Muscle layer of colon (tissue), 2 donors: ENCODE measurements around the gene KAZN.

Experiments used
- H3K27ac ChIP-seq: one replicate; pipeline ENCODE4 v1.7.0; 2013; ENCODE audit warnings: low read depth, mild to moderate bottlenecking, low read length, moderate library complexity
- H3K27me3 ChIP-seq, 2 donors: one replicate each; pipeline ENCODE4 v1.7.0; 2013; ENCODE audit warnings: low read length in 2 of 2, mild to moderate bottlenecking in 2 of 2; ENCODE audit not compliant: insufficient read depth in 2 of 2, control insufficient read depth in 1 of 2
- H3K36me3 ChIP-seq: one replicate; pipeline ENCODE4 v1.7.0; 2013; ENCODE audit warnings: mild to moderate bottlenecking, low read length; ENCODE audit not compliant: insufficient read depth
- H3K4me1 ChIP-seq: one replicate; pipeline ENCODE4 v1.7.0; 2013; ENCODE audit warnings: mild to moderate bottlenecking, low read length; ENCODE audit not compliant: insufficient read depth
- H3K4me3 ChIP-seq, 2 donors: one replicate each; pipeline ENCODE4 v1.7.0; 2013; ENCODE audit warnings: low read length in 2 of 2, low read depth in 1 of 2, mild to moderate bottlenecking in 1 of 2, moderate library complexity in 1 of 2
- H3K9ac ChIP-seq: one replicate; pipeline ENCODE4 v1.7.0; 2013; ENCODE audit warnings: low read length
- H3K9me3 ChIP-seq: one replicate; pipeline ENCODE4 v1.7.0; 2013; ENCODE audit warnings: mild to moderate bottlenecking, low read length
- donor health status: abdominal sarcoma.
- donor health status: Adenocarcinoma of cecum.

KAZN gene

GRCh38 chr1:14724678-14725077 is 126.2 kb downstream of the KAZN start:
- no peaks in the 10 kb centered on the region for H3K27me3 ChIP-seq
- H3K27ac ChIP-seq = no peak overlapping the region
- no peaks in the 10 kb centered on the region for H3K4me1 ChIP-seq
- no peaks in the 10 kb centered on the region for H3K36me3 ChIP-seq
- H3K9me3 ChIP-seq = no peaks in the 10 kb centered on the region
- no peak overlapping the region for H3K9ac ChIP-seq
- no peak overlapping the region for H3K4me3 ChIP-seq

- no peaks in the 10 kb centered on the region for H3K27me3 ChIP-seq
- no peak overlapping the region for H3K27ac ChIP-seq
- H3K4me1 ChIP-seq = no peaks in the 10 kb centered on the region
- H3K9ac ChIP-seq = no peak overlapping the region
- no peak overlapping the region for H3K4me3 ChIP-seq
- no peaks in the 10 kb centered on the region for H3K36me3 ChIP-seq
- no peaks in the 10 kb centered on the region for H3K9me3 ChIP-seq
Measured at GRCh38 chr1:14725238-14725637, 126.8 kb downstream of the KAZN start.

GRCh38 chr1:14725695-14726094 is 127.2 kb downstream of the KAZN start:
- H3K4me1 ChIP-seq = no peaks in the 10 kb centered on the region

DNA sequence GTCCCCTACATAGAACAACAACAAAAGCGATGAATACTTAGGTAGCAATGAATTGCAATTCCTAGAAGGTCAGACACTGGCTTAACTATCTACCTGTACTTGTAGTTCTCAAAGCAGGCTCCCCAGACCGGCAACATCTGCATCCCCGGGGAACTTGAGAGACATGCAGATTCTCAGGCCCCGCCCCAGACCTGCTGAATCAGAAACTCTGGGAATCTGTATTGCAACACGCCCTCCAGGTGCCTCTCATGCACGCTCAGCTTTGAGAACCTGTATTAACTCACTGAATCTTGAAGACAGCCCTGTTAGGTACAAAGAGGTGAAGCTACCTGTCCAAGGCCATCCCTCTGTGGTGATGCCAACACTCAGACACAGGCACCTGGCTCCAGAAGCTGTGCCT is 128.1 kb downstream of the KAZN start:
- no peak overlapping the region for H3K9ac ChIP-seq
- H3K27ac ChIP-seq = no peak overlapping the region
- H3K4me1 ChIP-seq = no peaks in the 10 kb centered on the region
- H3K36me3 ChIP-seq = no peaks in the 10 kb centered on the region
- H3K9me3 ChIP-seq = no peaks in the 10 kb centered on the region
- H3K27me3 ChIP-seq = no peaks in the 10 kb centered on the region
- H3K4me3 ChIP-seq = no peak overlapping the region

More at GRCh38 chr1:14725695-14726094, 127.2 kb downstream of the KAZN start:
- Histone ChIP-seq H3K9me3 (no peaks in the 10 kb centered on the region), H3K4me3 (no peak overlapping the region), H3K9ac (no peak overlapping the region), H3K36me3 (no peaks in the 10 kb centered on the region), H3K27ac (no peak overlapping the region), H3K27me3 (no peaks in the 10 kb centered on the region)

GRCh38 chr1:14728516-14728915 is 130.0 kb downstream of the KAZN start:
- no peaks in the 10 kb centered on the region for H3K27me3 ChIP-seq
- H3K36me3 ChIP-seq = no peaks in the 10 kb centered on the region
- H3K27ac ChIP-seq = no peak overlapping the region
- no peaks in the 10 kb centered on the region for H3K4me1 ChIP-seq
- H3K9ac ChIP-seq = no peak overlapping the region
- H3K9me3 ChIP-seq = no peaks in the 10 kb centered on the region
- no peak overlapping the region for H3K4me3 ChIP-seq

DNA sequence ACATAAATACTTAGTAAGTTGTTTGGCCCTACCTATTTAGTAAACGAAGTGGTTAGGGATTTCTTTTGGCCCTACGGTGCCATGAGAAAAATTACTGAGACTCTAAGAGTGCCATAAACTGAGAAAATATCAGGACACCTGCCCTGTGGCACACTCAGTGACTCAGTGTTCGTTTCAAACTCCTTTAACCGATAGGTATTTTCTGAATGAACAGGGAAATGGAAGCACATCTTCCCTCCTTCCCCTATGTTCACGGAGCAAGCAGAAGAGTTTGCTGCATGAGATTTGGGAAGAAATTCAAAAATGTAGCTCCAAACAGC is 134.2 kb downstream of the KAZN start:
- H3K9ac ChIP-seq = no peak overlapping the region
- H3K36me3 ChIP-seq = no peaks in the 10 kb centered on the region
- no peak overlapping the region for H3K4me3 ChIP-seq
- H3K27ac ChIP-seq = no peak overlapping the region
- H3K9me3 ChIP-seq = no peaks in the 10 kb centered on the region
- no peaks in the 10 kb centered on the region for H3K4me1 ChIP-seq
- no peaks in the 10 kb centered on the region for H3K27me3 ChIP-seq

DNA sequence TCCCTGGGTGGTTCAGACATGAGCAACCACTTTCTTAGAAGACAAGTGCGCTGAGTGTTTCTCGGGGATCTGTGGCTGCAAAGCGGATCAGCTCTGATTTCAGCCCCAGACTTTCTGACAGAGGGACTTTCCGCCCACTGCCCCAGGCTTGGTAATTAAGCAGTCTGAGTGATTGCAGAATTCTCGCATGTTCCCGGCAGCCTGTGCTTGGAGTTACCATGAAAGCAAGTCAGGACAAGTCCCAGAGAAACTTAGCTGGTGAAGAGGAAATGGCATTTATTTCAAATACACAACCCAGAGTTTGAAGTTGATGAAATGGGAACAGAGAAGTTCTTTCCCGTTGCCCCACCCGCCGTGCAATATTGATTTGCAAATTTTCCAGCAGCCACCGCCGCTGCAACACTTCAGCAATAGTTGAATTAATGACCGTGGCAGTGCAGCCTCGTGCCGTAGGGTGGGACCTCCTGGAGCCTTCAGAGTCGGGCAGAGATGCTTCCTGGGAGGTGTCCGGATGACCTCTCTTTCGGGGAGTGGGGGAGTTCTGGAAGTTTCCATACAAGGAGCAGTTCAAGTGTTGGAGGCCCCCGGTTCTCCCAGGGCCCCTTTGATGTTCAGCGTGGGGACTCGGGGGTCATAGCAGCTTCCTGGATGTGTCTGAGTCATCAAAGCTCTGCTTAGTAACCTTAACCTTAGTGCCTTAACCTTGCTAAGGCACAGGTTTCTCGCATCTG is 134.7 kb downstream of the KAZN start:
- H3K4me3 ChIP-seq = no peak overlapping the region
- H3K36me3 ChIP-seq = no peaks in the 10 kb centered on the region
- no peak overlapping the region for H3K9ac ChIP-seq
- no peaks in the 10 kb centered on the region for H3K4me1 ChIP-seq
- H3K27ac ChIP-seq = no peak overlapping the region
- H3K27me3 ChIP-seq = no peaks in the 10 kb centered on the region
- H3K9me3 ChIP-seq = no peaks in the 10 kb centered on the region

- H3K9ac ChIP-seq = no peak overlapping the region
- no peak overlapping the region for H3K4me3 ChIP-seq
- no peaks in the 10 kb centered on the region for H3K36me3 ChIP-seq
- no peaks in the 10 kb centered on the region for H3K9me3 ChIP-seq
- H3K4me1 ChIP-seq = no peaks in the 10 kb centered on the region
- H3K27ac ChIP-seq = no peak overlapping the region
- H3K27me3 ChIP-seq = no peaks in the 10 kb centered on the region
Measured at GRCh38 chr1:14733779-14734140, 135.3 kb downstream of the KAZN start.

GRCh38 chr1:14735841-14736240 is 137.4 kb downstream of the KAZN start:
- no peaks in the 10 kb centered on the region for H3K27me3 ChIP-seq
- H3K27ac ChIP-seq = no peak overlapping the region
- no peaks in the 10 kb centered on the region for H3K9me3 ChIP-seq
- no peak overlapping the region for H3K9ac ChIP-seq
- H3K4me3 ChIP-seq = no peak overlapping the region
- H3K4me1 ChIP-seq = no peaks in the 10 kb centered on the region
- H3K36me3 ChIP-seq = no peaks in the 10 kb centered on the region

DNA sequence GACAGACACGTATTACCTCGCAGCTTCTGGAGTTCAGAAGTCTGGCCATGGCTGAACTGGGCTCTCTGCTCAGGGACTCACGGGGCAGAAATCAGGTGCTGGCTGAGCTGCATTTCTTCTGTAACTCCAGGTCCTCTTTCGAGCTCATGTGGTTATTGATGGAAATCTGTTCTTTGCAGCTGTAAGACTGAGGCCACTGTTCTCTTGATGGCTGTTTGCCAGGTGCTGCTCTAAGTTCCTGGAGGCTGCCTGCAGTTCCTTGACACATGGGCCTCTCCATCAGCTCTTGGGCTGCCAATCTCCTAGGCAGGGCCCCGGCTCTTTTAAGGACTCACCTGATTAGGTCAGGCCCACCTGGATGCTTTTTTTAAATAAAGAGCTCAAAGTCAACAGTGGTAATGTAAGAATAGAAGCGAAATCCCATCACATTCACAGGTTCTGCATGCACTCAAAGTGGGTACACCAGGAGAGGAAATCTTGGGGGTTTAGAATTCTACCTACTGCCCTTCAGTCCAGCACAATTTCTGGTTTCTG is 139.1 kb downstream of the KAZN start:
- Histone ChIP-seq H3K4me3 (no peak overlapping the region), H3K27me3 (no peaks in the 10 kb centered on the region), H3K9me3 (no peaks in the 10 kb centered on the region), H3K4me1 (no peaks in the 10 kb centered on the region), H3K27ac (no peak overlapping the region), H3K36me3 (no peaks in the 10 kb centered on the region), H3K9ac (no peak overlapping the region)

- H3K9ac ChIP-seq = no peak overlapping the region
- no peaks in the 10 kb centered on the region for H3K9me3 ChIP-seq
- no peak overlapping the region for H3K4me3 ChIP-seq
- H3K4me1 ChIP-seq = no peaks in the 10 kb centered on the region
- H3K27me3 ChIP-seq = no peaks in the 10 kb centered on the region
- no peaks in the 10 kb centered on the region for H3K36me3 ChIP-seq
- no peak overlapping the region for H3K27ac ChIP-seq
Measured at GRCh38 chr1:14738235-14738634, 139.8 kb downstream of the KAZN start.

GRCh38 chr1:14738647-14739046 is 140.2 kb downstream of the KAZN start:
- H3K9me3 ChIP-seq = no peaks in the 10 kb centered on the region
- no peak overlapping the region for H3K4me3 ChIP-seq
- no peak overlapping the region for H3K9ac ChIP-seq
- no peak overlapping the region for H3K27ac ChIP-seq
- H3K4me1 ChIP-seq = no peaks in the 10 kb centered on the region
- H3K27me3 ChIP-seq = no peaks in the 10 kb centered on the region
- H3K36me3 ChIP-seq = no peaks in the 10 kb centered on the region
